Measurements from ENCODE around the gene HOOK2. TPM values are rescaled to one million over a fixed set of nuclear protein-coding genes. Genes with fewer than 3 reads are reported as not detected.

Gene HOOK2
- total RNA-seq, 1 experiment from 2014 or later = 70.0 TPM

GRCh38 chr19:12804051-12804450 lies 28.7 kb upstream of the HOOK2 start:
- H3K9me3 Mint-ChIP-seq = no peaks in the 10 kb centered on the region
- no peak for TF ChIP-seq TCF7 (CRISPR knock-in tag; IDR thresholded peaks at IDR 0.05; ENCODE audit: low read depth)
- TF ChIP-seq IRF2 (CRISPR knock-in tag; IDR thresholded peaks at IDR 0.05; ENCODE audit: borderline replicate concordance, low read depth) = no peak
- TF ChIP-seq ZNF281 (CRISPR knock-in tag; IDR thresholded peaks at IDR 0.05) = no peak
- no peak for TF ChIP-seq GABPB1 (CRISPR knock-in tag; IDR thresholded peaks at IDR 0.05)
- TF ChIP-seq, protein P1, sequence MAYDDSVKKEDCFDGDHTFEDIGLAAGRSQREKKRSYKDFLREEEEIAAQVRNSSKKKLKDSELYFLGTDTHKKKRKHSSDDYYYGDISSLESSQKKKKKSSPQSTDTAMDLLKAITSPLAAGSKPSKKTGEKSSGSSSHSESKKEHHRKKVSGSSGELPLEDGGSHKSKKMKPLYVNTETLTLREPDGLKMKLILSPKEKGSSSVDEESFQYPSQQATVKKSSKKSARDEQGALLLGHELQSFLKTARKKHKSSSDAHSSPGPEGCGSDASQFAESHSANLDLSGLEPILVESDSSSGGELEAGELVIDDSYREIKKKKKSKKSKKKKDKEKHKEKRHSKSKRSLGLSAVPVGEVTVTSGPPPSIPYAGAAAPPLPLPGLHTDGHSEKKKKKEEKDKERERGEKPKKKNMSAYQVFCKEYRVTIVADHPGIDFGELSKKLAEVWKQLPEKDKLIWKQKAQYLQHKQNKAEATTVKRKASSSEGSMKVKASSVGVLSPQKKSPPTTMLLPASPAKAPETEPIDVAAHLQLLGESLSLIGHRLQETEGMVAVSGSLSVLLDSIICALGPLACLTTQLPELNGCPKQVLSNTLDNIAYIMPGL (CRISPR knock-in tag; IDR thresholded peaks at IDR 0.05) = no peak
- TF ChIP-seq ATF6 (CRISPR knock-in tag; IDR thresholded peaks at IDR 0.05) = no peak
- TF ChIP-seq MYBL2 (CRISPR knock-in tag; IDR thresholded peaks at IDR 0.05) = no peak
- DNase-seq (ENCODE audit: low spot score) = no peak
- ChIA-PET POLR2A (no interaction called here), CTCF (interaction anchor here (0.6 to 14.0 kb wide), 3 partner anchors 21 to 111 kb away, joined by 3 to 341 read pairs (median 4); no protein-coding TSS in a partner anchor)
- H3K4me3 Mint-ChIP-seq = no peak overlapping the region
- H3K27me3 Mint-ChIP-seq (ENCODE audit: low read depth) = peaks cover 4% of the 10 kb centered on the region; the same call in 1 of the 2 replicates
- H3K4me1 Mint-ChIP-seq = peaks cover 25% of the 10 kb centered on the region
- ATAC-seq = no peak
- H3K27ac Mint-ChIP-seq = no peak overlapping the region
- peaks cover 20% of the 10 kb centered on the region for H3K36me3 Mint-ChIP-seq

DNA sequence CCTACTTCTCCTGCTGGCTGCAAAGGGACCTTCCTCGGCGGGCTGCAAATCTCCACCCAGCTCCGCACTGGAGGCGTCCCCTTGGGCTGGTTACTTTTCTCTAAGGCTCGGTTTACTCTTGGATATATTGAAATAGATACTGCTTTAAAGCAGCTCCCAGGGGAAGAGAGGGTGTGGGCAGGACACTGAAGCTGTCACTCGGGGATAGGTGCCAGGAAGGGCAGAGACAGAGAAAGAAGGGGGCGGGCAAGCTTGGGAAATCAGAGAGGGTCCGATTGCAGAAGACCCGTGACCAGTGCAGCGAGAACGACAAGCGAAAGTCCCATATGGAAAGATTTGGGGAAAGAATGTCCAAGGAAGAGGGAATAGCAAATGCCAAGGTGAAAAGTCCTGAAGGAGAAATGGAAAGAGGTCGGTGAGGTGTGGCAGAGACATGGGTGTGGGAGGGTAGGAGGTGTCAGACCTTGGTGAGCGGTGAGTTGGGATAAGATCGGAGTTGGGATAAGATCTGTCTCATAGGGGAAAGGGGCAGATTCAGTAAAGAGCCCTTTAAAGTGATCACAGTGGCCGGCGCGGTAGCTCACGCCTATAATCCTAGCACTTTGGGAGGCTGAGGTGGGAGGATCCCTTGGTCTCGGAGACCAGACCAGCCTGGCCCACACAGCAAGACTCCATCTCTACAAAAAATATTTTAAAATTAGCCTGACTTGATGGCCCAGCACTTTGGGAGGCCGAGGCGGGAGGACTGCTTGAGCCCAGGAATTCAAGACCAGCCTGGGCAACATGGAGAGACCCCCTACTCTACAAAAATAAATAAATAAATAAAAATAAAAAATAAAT lies 27.1 kb upstream of the HOOK2 start:
- Mint-ChIP-seq H3K9me3 (no peaks in the 10 kb centered on the region), H3K4me1 (peaks cover 25% of the 10 kb centered on the region), H3K27me3 (ENCODE audit: low read depth) (peaks cover 4% of the 10 kb centered on the region; the same call in 1 of the 2 replicates), H3K4me3 (peak overlapping the region; percentile 87), H3K36me3 (peaks cover 18% of the 10 kb centered on the region), H3K27ac (no peak overlapping the region)
- ChIA-PET POLR2A (interaction anchor here (0.6 to 2.0 kb wide), 5 partner anchors 10 to 1230 kb away, joined by 3 to 9 read pairs (median 4); partner anchors contain the start of gene JUNB), CTCF (interaction anchor here (0.5 to 14.0 kb wide), 10 partner anchors 10 to 811 kb away, joined by 3 to 341 read pairs (median 8); partner anchors contain the start of gene JUNB)
- TF ChIP-seq RELA (CRISPR knock-in tag; IDR thresholded peaks at IDR 0.05; ENCODE audit: borderline replicate concordance) (no peak), ZNF121 (CRISPR knock-in tag; IDR thresholded peaks at IDR 0.05) (peak; percentile 28; the same call in 1 of the 2 replicates)
- DNase-seq (ENCODE audit: low spot score) (no peak), ATAC-seq (no peak)

- H3K9me3 Mint-ChIP-seq = no peaks in the 10 kb centered on the region
- peaks cover 21% of the 10 kb centered on the region for H3K4me1 Mint-ChIP-seq
- peaks cover 4% of the 10 kb centered on the region; the same call in 1 of the 2 replicates for H3K27me3 Mint-ChIP-seq (ENCODE audit: low read depth)
- ChIA-PET CTCF (interaction anchor here (0.5 to 14.0 kb wide), 13 partner anchors 9 to 191 kb away, joined by 3 to 341 read pairs (median 4); partner anchors contain the start of genes JUNB, RTBDN, ZNF490 and ZNF791), POLR2A (interaction anchor here (0.6 to 2.0 kb wide), 3 partner anchors 10 to 1229 kb away, joined by 3 to 9 read pairs (median 4); partner anchors contain the start of gene JUNB)
- peak; percentile 49 for ATAC-seq
- H3K4me3 Mint-ChIP-seq = peak within 1 kb of the TSS; percentile 87
- DNase-seq (ENCODE audit: low spot score) = peak; percentile 82
- H3K36me3 Mint-ChIP-seq = peaks cover 21% of the 10 kb centered on the region
- no peak within 1 kb of the TSS; the same call in 1 of the 2 replicates for H3K27ac Mint-ChIP-seq
- TF ChIP-seq EMX1 (CRISPR knock-in tag; IDR thresholded peaks at IDR 0.05) = no peak
- TF ChIP-seq GTF2I (CRISPR knock-in tag; conservative IDR thresholded peaks at IDR 0.05) = no peak
- no peak for TF ChIP-seq ATF6 (CRISPR knock-in tag; IDR thresholded peaks at IDR 0.05)
- TF ChIP-seq NR1H2 (CRISPR knock-in tag; IDR thresholded peaks at IDR 0.05) = no peak
- TF ChIP-seq, protein P2, sequence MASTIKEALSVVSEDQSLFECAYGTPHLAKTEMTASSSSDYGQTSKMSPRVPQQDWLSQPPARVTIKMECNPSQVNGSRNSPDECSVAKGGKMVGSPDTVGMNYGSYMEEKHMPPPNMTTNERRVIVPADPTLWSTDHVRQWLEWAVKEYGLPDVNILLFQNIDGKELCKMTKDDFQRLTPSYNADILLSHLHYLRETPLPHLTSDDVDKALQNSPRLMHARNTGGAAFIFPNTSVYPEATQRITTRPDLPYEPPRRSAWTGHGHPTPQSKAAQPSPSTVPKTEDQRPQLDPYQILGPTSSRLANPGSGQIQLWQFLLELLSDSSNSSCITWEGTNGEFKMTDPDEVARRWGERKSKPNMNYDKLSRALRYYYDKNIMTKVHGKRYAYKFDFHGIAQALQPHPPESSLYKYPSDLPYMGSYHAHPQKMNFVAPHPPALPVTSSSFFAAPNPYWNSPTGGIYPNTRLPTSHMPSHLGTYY (CRISPR knock-in tag; IDR thresholded peaks at IDR 0.05) = no peak
- TF ChIP-seq CBFB (CRISPR knock-in tag; IDR thresholded peaks at IDR 0.05; ENCODE audit: low read depth) = 0 out of 2 replicates have a peak, but pooled peaks have one; percentile 81
- no peak for TF ChIP-seq ZNF423 (CRISPR knock-in tag; IDR thresholded peaks at IDR 0.05)
Observed at GRCh38 chr19:12801466-12802266, 26.3 kb upstream of the HOOK2 start, which contains the start of the genes PRDX2 and THSD8. Gene PRDX2, minus strand, starts transcription at chr19:12801800. Its CDS starts 539 bp downstream, at chr19:12801261. Gene THSD8, plus strand, starts transcription at chr19:12802069. Its CDS starts 3 bp downstream, at chr19:12802072.
